SK-N-SH treated with all-trans-retinoic acid at 6 μM for 48 hours (cell line): ENCODE data around the gene SERPINB1.

ENCODE experiments used
- ATAC-seq: fragments of 200-7000 bp; cut with Tn5 transposase; 3 replicates; pipeline ENCODE4 v1.9.1; 2020; ENCODE audit warnings: mild to moderate bottlenecking, moderate library complexity
- ARNTL ChIP-seq: fragments of 450-650 bp; formaldehyde crosslinking; IDR thresholded peaks from 2 replicates; pipeline ENCODE4 v1.5.0; 2020; ENCODE audit warnings: low read depth, mild to moderate bottlenecking, moderate library complexity, borderline replicate concordance
- BACH2 ChIP-seq: fragments of 250-450 bp; sonication (Bioruptor Pico); IDR thresholded peaks from 2 replicates; pipeline ENCODE4 v1.9.0; 2021; ENCODE audit warnings: mild to moderate bottlenecking, borderline replicate concordance
- CREB5 ChIP-seq: fragments of 250-450 bp; sonication (Bioruptor Pico); IDR thresholded peaks from 2 replicates; pipeline ENCODE4 v1.5.1; 2020; ENCODE audit warnings: low read depth, mild to moderate bottlenecking, moderate library complexity
- CSDC2 ChIP-seq: fragments of 250-450 bp; sonication (Bioruptor Pico); IDR thresholded peaks from 2 replicates; pipeline ENCODE4 v1.5.0; 2020; ENCODE audit warnings: mild to moderate bottlenecking, moderate library complexity
- CSRNP3 ChIP-seq: fragments of 250-450 bp; sonication (Bioruptor Pico); IDR thresholded peaks from 2 replicates; pipeline ENCODE4 v1.5.1; 2021; ENCODE audit warnings: mild to moderate bottlenecking, moderate library complexity
- ESRRG ChIP-seq: fragments of 250-450 bp; sonication (Bioruptor Pico); IDR thresholded peaks from 2 replicates; pipeline ENCODE4 v1.6.1; 2021; ENCODE audit warnings: mild to moderate bottlenecking
- ISL1 ChIP-seq: fragments of 250-450 bp; sonication (Bioruptor Pico); IDR thresholded peaks from 2 replicates; pipeline ENCODE4 v2.1.2; 2022; ENCODE audit warnings: mild to moderate bottlenecking, moderate library complexity
- OSR1 ChIP-seq: fragments of 250-450 bp; sonication (Bioruptor Pico); IDR thresholded peaks from 2 replicates; pipeline ENCODE4 v1.8.0; 2022; ENCODE audit warnings: moderate library complexity, mild to moderate bottlenecking, inconsistent platforms
- PATZ1 ChIP-seq: fragments of 250-450 bp; sonication (Bioruptor Pico); IDR thresholded peaks from 2 replicates; pipeline ENCODE4 v1.8.0; 2020; ENCODE audit warnings: mild to moderate bottlenecking, moderate library complexity, borderline replicate concordance
- POU6F1 ChIP-seq: fragments of 250-450 bp; sonication (Bioruptor Pico); IDR thresholded peaks from 2 replicates; pipeline ENCODE4 v1.8.0; 2021; ENCODE audit warnings: low read depth, mild to moderate bottlenecking, moderate library complexity, borderline replicate concordance
- PPARA ChIP-seq: fragments of 250-450 bp; sonication (Bioruptor Pico); IDR thresholded peaks from 2 replicates; pipeline ENCODE4 v1.5.0; 2020; ENCODE audit warnings: mild to moderate bottlenecking, borderline replicate concordance
- RARB ChIP-seq: fragments of 250-450 bp; sonication (Bioruptor Pico); IDR thresholded peaks from 2 replicates; pipeline ENCODE4 v1.8.0; 2021; ENCODE audit warnings: mild to moderate bottlenecking, moderate library complexity
- SNAI2 ChIP-seq: fragments of 250-450 bp; sonication (Bioruptor Pico); IDR thresholded peaks from 2 replicates; pipeline ENCODE4 v1.5.0; 2020; ENCODE audit warnings: mild to moderate bottlenecking, moderate library complexity
- TCF4 ChIP-seq: fragments of 250-450 bp; sonication (Bioruptor Pico); IDR thresholded peaks from 2 replicates; pipeline ENCODE4 v1.8.0; 2021; ENCODE audit warnings: mild to moderate bottlenecking, moderate library complexity, borderline replicate concordance
- TOX ChIP-seq: fragments of 250-450 bp; sonication (Bioruptor Pico); IDR thresholded peaks from 2 replicates; pipeline ENCODE4 v1.8.0; 2021; ENCODE audit warnings: mild to moderate bottlenecking, moderate library complexity, borderline replicate concordance
- TSHZ2 ChIP-seq: fragments of 250-450 bp; sonication (Bioruptor Pico); IDR thresholded peaks from 2 replicates; pipeline ENCODE4 v1.5.0; 2020; ENCODE audit warnings: mild to moderate bottlenecking, moderate library complexity
- ZC3H10 ChIP-seq: fragments of 250-450 bp; sonication (Bioruptor Pico); IDR thresholded peaks from 2 replicates; pipeline ENCODE4 v1.5.1; 2021; ENCODE audit warnings: mild to moderate bottlenecking, moderate library complexity
- ZFP3 ChIP-seq: fragments of 250-450 bp; sonication (Bioruptor Pico); IDR thresholded peaks from 2 replicates; pipeline ENCODE4 v1.5.0; 2020; ENCODE audit warnings: mild to moderate bottlenecking, moderate library complexity
- ZNF565 ChIP-seq: fragments of 450-650 bp; formaldehyde crosslinking; conservative IDR thresholded peaks from 2 replicates; pipeline ENCODE4 v1.5.0; 2020; ENCODE audit warnings: low read depth, mild to moderate bottlenecking, moderate library complexity
- ZNF70 ChIP-seq: fragments of 450-650 bp; formaldehyde crosslinking; IDR thresholded peaks from 2 replicates; pipeline ENCODE4 v1.5.0; 2020; ENCODE audit warnings: mild to moderate bottlenecking, moderate library complexity
- ZNF8 ChIP-seq: fragments of 450-650 bp; formaldehyde crosslinking; IDR thresholded peaks from 2 replicates; pipeline ENCODE4 v1.5.0; 2020; ENCODE audit warnings: mild to moderate bottlenecking, moderate library complexity

Gene SERPINB1

GRCh38 chr6:2843138-2843740 is 1.6 kb upstream of the SERPINB1 start:
- ATAC-seq, result no peak
- TF ChIP-seq OSR1 (CRISPR knock-in tag) (no peak), SNAI2 (CRISPR knock-in tag) (no peak), ZNF565 (no peak), ESRRG (CRISPR knock-in tag) (no peak), ISL1 (CRISPR knock-in tag) (no peak), CSDC2 (CRISPR knock-in tag) (no peak), CSRNP3 (CRISPR knock-in tag) (no peak), ZC3H10 (CRISPR knock-in tag) (no peak), ZNF8 (no peak), TSHZ2 (CRISPR knock-in tag) (no peak), PPARA (CRISPR knock-in tag) (no peak), PATZ1 (CRISPR knock-in tag) (no peak), ZNF70 (no peak), TCF4 (CRISPR knock-in tag) (no peak), RARB (no peak), BACH2 (CRISPR knock-in tag) (no peak), ARNTL (CRISPR knock-in tag) (no peak), TOX (CRISPR knock-in tag) (no peak), CREB5 (no peak), POU6F1 (CRISPR knock-in tag) (no peak)

- no peak for TF ChIP-seq CSDC2 (CRISPR knock-in tag)
- TF ChIP-seq ZFP3 (CRISPR knock-in tag), result no peak
- TF ChIP-seq TOX (CRISPR knock-in tag), result no peak
- TF ChIP-seq ZC3H10 (CRISPR knock-in tag), result no peak
- no peak for TF ChIP-seq TCF4 (CRISPR knock-in tag)
- no peak for TF ChIP-seq OSR1 (CRISPR knock-in tag)
- no peak for TF ChIP-seq ISL1 (CRISPR knock-in tag)
Measured at GRCh38 chr6:2842139-2842552, 483 bp upstream of the SERPINB1 start.

GRCh38 chr6:2840749-2841061 is 958 bp downstream of the SERPINB1 start:
- no peak for ATAC-seq
- TF ChIP-seq ISL1 (CRISPR knock-in tag), result no peak

More at GRCh38 chr6:2842139-2842552, 483 bp upstream of the SERPINB1 start:
- no peak for ATAC-seq
